SK-N-SH (cell line): ENCODE data around the gene SAA2. TPM values are rescaled to one million over a fixed set of nuclear protein-coding genes. Genes with fewer than 3 reads are reported as not detected.
"Not testable (repeated sequence)": the region's sequence is repeated elsewhere in the genome, so short reads cannot be mapped to it uniquely, and the experiment has no call there.

Experiments
- CTCF ChIA-PET: fragments of 300-600, 350-600 bp; formaldehyde crosslinking; extraction: SDS; loops from one replicate; lab custom pipeline; 2021; lab: Yijun Ruan, JAX
- POLR2A ChIA-PET: fragments of 350-600 bp; sonication (Branson Sonifier 250); formaldehyde crosslinking; extraction: SDS; loops from one replicate; lab custom pipeline; 2020; ENCODE audit warnings: antibody characterized with exemption, inconsistent platforms; lab: Yijun Ruan, JAX
- DNase-seq: peaks from one replicate; pipeline ENCODE4 v3.0.0; 2012
- H2AFZ ChIP-seq: fragments of 200-600 bp; sonication (generic); 2 replicates; pipeline ENCODE4 v1.8.1; 2016; ENCODE audit warnings: antibody characterized with exemption, mild to moderate bottlenecking, low read depth
- H3F3A ChIP-seq: fragments of 200-600 bp; sonication (generic); replicated peaks from 2 replicates; pipeline ENCODE3; 2016; ENCODE audit warnings: antibody characterized with exemption, mild to moderate bottlenecking; ENCODE audit not compliant: insufficient read depth
- H3K27ac ChIP-seq, 2 experiments: fragments of 200-500 bp in 1 of 2; fragments of 200-600 bp in 1 of 2; sonication (Bioruptor generic) in 1 of 2; sonication (generic), shearing (Covaris generic) in 1 of 2; 2 replicates each; pipeline versions ENCODE4 v1.5.1 to v1.6.1; 2014 to 2016; ENCODE audit warnings: low read depth in 2 of 2, inconsistent platforms in 1 of 2, low read length in 1 of 2, mild to moderate bottlenecking in 1 of 2, mixed read lengths in 1 of 2
- H3K27me3 ChIP-seq: fragments of 200-600 bp; sonication (generic), shearing (Covaris generic); 2 replicates; pipeline ENCODE4 v1.6.1; 2016; ENCODE audit warnings: mixed run types; ENCODE audit not compliant: insufficient read depth
- H3K36me3 ChIP-seq, 2 experiments: fragments of 200-500 bp in 1 of 2; fragments of 200-600 bp in 1 of 2; sonication (Bioruptor generic) in 1 of 2; sonication (generic) in 1 of 2; replicated peaks in 1 of 2; 2 replicates each; pipeline versions ENCODE3 to v1.5.1; 2014 to 2016; ENCODE audit warnings: low read length in 1 of 2, mild to moderate bottlenecking in 1 of 2; ENCODE audit not compliant: insufficient read depth in 2 of 2, control insufficient read depth in 1 of 2
- H3K4me1 ChIP-seq, 2 experiments: fragments of 200-500 bp in 1 of 2; fragments of 200-600 bp in 1 of 2; sonication (Bioruptor generic) in 1 of 2; sonication (generic), shearing (Covaris generic) in 1 of 2; 2 replicates each; pipeline versions ENCODE4 v1.5.1 to v1.6.1; 2014 to 2016; ENCODE audit warnings: low read depth in 1 of 2, low read length in 1 of 2, mixed run types in 1 of 2; ENCODE audit not compliant: insufficient read depth in 2 of 2, control insufficient read depth in 1 of 2
- H3K4me2 ChIP-seq: fragments of 200-600 bp; sonication (generic), shearing (Covaris generic); 2 replicates; pipeline ENCODE4 v1.6.1; 2017; ENCODE audit warnings: mixed run types
- H3K4me3 ChIP-seq, 2 experiments: fragments of 200-500 bp in 1 of 2; fragments of 200-600 bp in 1 of 2; sonication (Bioruptor generic) in 1 of 2; sonication (generic), shearing (Covaris generic) in 1 of 2; 2 replicates each; pipeline versions ENCODE4 v1.5.1 to v1.8.1; 2014 to 2016; ENCODE audit warnings: low read depth in 2 of 2, inconsistent platforms in 1 of 2, low read length in 1 of 2, mild to moderate bottlenecking in 1 of 2, mixed read lengths in 1 of 2, moderate library complexity in 1 of 2
- H3K79me2 ChIP-seq: fragments of 200-600 bp; sonication (generic); 2 replicates; pipeline ENCODE4 v1.8.1; 2017; ENCODE audit warnings: mild to moderate bottlenecking; ENCODE audit not compliant: insufficient read depth
- H3K9ac ChIP-seq: fragments of 200-600 bp; sonication (generic); 2 replicates; pipeline ENCODE4 v1.6.1; 2017; ENCODE audit warnings: mixed run types
- H3K9me2 ChIP-seq: fragments of 200-600 bp; sonication (generic); 2 replicates; pipeline ENCODE4 v1.6.1; 2017; ENCODE audit warnings: mixed run types
- H3K9me3 ChIP-seq: fragments of 200-600 bp; sonication (generic); 2 replicates; pipeline ENCODE4 v1.6.1; 2017; ENCODE audit warnings: mixed run types, mild to moderate bottlenecking, moderate library complexity
- H4K20me1 ChIP-seq: fragments of 200-600 bp; sonication (generic); 2 replicates; pipeline ENCODE4 v1.6.1; 2017; ENCODE audit warnings: mild to moderate bottlenecking, mixed run types; ENCODE audit not compliant: insufficient read depth
- CTCF ChIP-seq: fragments of 200-600 bp; sonication (generic); IDR thresholded peaks from 2 replicates; pipeline ENCODE4 v1.6.1; 2017; ENCODE audit warnings: antibody characterized with exemption, mild to moderate bottlenecking, moderate library complexity
- EP300 ChIP-seq, 2 experiments: IDR thresholded peaks; 2 replicates each; pipeline versions ENCODE4 v1.4.0 to v1.6.1; 2012; ENCODE audit warnings: borderline replicate concordance in 1 of 2, low read depth in 1 of 2, low read length in 1 of 2
- EZH2phosphoT487 ChIP-seq: fragments of 200-600 bp; sonication (generic); IDR thresholded peaks from 2 replicates; pipeline ENCODE4 v1.6.1; 2017; ENCODE audit warnings: low read depth, mixed run types, mild to moderate bottlenecking, antibody characterized with exemption, moderate library complexity, borderline replicate concordance
- FOXM1 ChIP-seq: IDR thresholded peaks from 2 replicates; pipeline ENCODE4 v1.4.0; 2012; ENCODE audit warnings: low read depth, mild to moderate bottlenecking
- GATA2 ChIP-seq: sonication (generic); formaldehyde crosslinking; IDR thresholded peaks from 2 replicates; pipeline ENCODE4 v1.5.0; 2020; ENCODE audit warnings: mild to moderate bottlenecking, missing genetic modification reagents
- JUND ChIP-seq: IDR thresholded peaks from 2 replicates; pipeline ENCODE4 v1.4.0; 2012
- MEF2A ChIP-seq: IDR thresholded peaks from 2 replicates; pipeline ENCODE4 v1.4.0; 2012; ENCODE audit warnings: low read depth, borderline replicate concordance
- POLR2AphosphoS5 ChIP-seq: IDR thresholded peaks from 2 replicates; pipeline ENCODE4 v1.6.1; 2012; ENCODE audit warnings: low read depth, low read length
- RAD21 ChIP-seq: IDR thresholded peaks from 2 replicates; pipeline ENCODE4 v1.6.1; 2012; ENCODE audit warnings: mild to moderate bottlenecking, low read length
- REST ChIP-seq: IDR thresholded peaks from 2 replicates; pipeline ENCODE4 v1.6.1; 2012; ENCODE audit warnings: mild to moderate bottlenecking, low read depth, low read length, moderate library complexity
- SIN3A ChIP-seq: IDR thresholded peaks from 2 replicates; pipeline ENCODE4 v1.6.1; 2012; ENCODE audit warnings: low read depth, mild to moderate bottlenecking, low read length, moderate library complexity, borderline replicate concordance
- TEAD4 ChIP-seq: IDR thresholded peaks from 2 replicates; pipeline ENCODE4 v1.4.0; 2012; ENCODE audit warnings: mild to moderate bottlenecking, borderline replicate concordance; ENCODE audit not compliant: insufficient read depth
- USF1 ChIP-seq: IDR thresholded peaks from 2 replicates; pipeline ENCODE4 v1.4.0; 2012; ENCODE audit warnings: low read depth, borderline replicate concordance
- USF2 ChIP-seq: fragments of 150-350 bp; IDR thresholded peaks from 2 replicates; pipeline ENCODE4 v1.6.1; 2017; ENCODE audit warnings: antibody characterized with exemption, low read length, low read depth, borderline replicate concordance
- YY1 ChIP-seq: IDR thresholded peaks from 2 replicates; pipeline ENCODE4 v1.4.0; 2012; ENCODE audit warnings: low read depth, mild to moderate bottlenecking
- WGBS: methylation state at CpG from one replicate; pipeline ENCODE4 v1.1.6; 2017; ENCODE audit warnings: low lambda C conversion rate; 5-methylcytosine and 5-hydroxymethylcytosine counted together
- polyA plus RNA-seq, 3 experiments: library from polyadenylated mRNA; depleted of rRNA; stranded (reverse); fragments of >200 nt; gene quantifications; 2 replicates each; pipeline ENCODE4 v1.2.3, GENCODE V29; 2012

The SAA2 gene
- polyA plus RNA-seq, 1 of the 3 experiments (the other 2 are of a cell fraction): not detected

GRCh38 chr11:18203723-18204122, 44.7 kb downstream of the SAA2 start (continued):
- no peak for TF ChIP-seq USF2

GRCh38 chr11:18197738-18198137, 50.7 kb downstream of the SAA2 start:
- H3K27ac ChIP-seq: not testable (repeated sequence)

GRCh38 chr11:18196532-18196931, 51.9 kb downstream of the SAA2 start:
- H3K4me3 ChIP-seq: no peak overlapping the region
- no peaks in the 10 kb centered on the region for H4K20me1 ChIP-seq
- no peaks in the 10 kb centered on the region for H3K9me2 ChIP-seq
- H2AFZ ChIP-seq: no peak overlapping the region
- WGBS: 56% methylated on average over 2 of the region's 2 CpGs
- ChIA-PET POLR2A (no interaction called here), CTCF (no interaction called here)
- no peaks in the 10 kb centered on the region for H3F3A ChIP-seq
- H3K9me3 ChIP-seq: no peaks in the 10 kb centered on the region
- no peak overlapping the region for H3K4me2 ChIP-seq
- no peaks in the 10 kb centered on the region for H3K27me3 ChIP-seq
- no peak overlapping the region for H3K27ac ChIP-seq
- TF ChIP-seq USF2 (no peak), JUND (no peak), GATA2 (CRISPR knock-in tag) (no peak), USF1 (no peak), YY1 (no peak), SIN3A (no peak), RAD21 (no peak), EP300 (IDR thresholded peaks at IDR 0.05; ENCODE audit: borderline replicate concordance in 1 of 2, low read depth in 1 of 2, low read length in 1 of 2) (no peak), EZH2phosphoT487 (no peak), TEAD4 (no peak), MEF2A (no peak), CTCF (no peak), POLR2AphosphoS5 (no peak), FOXM1 (no peak), REST (no peak)
- no peak for DNase-seq
- H3K4me1 ChIP-seq: no peaks in the 10 kb centered on the region
- H3K36me3 ChIP-seq: no peaks in the 10 kb centered on the region
- H3K9ac ChIP-seq: no peak overlapping the region
- no peaks in the 10 kb centered on the region for H3K79me2 ChIP-seq

More at GRCh38 chr11:18197738-18198137, 50.7 kb downstream of the SAA2 start:
- H3K4me3 ChIP-seq, H2AFZ ChIP-seq, H3K9me3 ChIP-seq, H3K79me2 ChIP-seq, H3K4me1 ChIP-seq, H3K36me3 ChIP-seq, H3K9me2 ChIP-seq, DNase-seq, H3K4me2 ChIP-seq, H4K20me1 ChIP-seq, H3K27me3 ChIP-seq, H3F3A ChIP-seq, H3K9ac ChIP-seq, CTCF ChIA-PET, POLR2A ChIA-PET: not testable (repeated sequence)
- 16% methylated on average over 3 of the region's 3 CpGs for WGBS
